OCI-LY7 (cell line): ENCODE measurements around the gene SERTAD2. TPM values are rescaled to one million over a fixed set of nuclear protein-coding genes. Genes with fewer than 3 reads are reported as not detected.

ENCODE experiments used
- BruUV-seq: library from RNA; stranded (reverse); fragments of 400-500 nt; replicated peaks from 2 replicates; lab custom pipeline; 2021; lab: Mats Ljungman, UMichigan
- CTCF ChIA-PET: fragments of 300-600 bp; sonication (Branson Sonifier 250); formaldehyde crosslinking; loops from one replicate; lab custom pipeline; 2022; ENCODE audit warnings: antibody characterized with exemption; ENCODE audit not compliant: unreplicated experiment; lab: Charles Lee
- POLR2A ChIA-PET: fragments of 300-600 bp; sonication (Branson Sonifier 250); formaldehyde crosslinking; loops from one replicate; lab custom pipeline; 2022; ENCODE audit warnings: antibody characterized with exemption; lab: Charles Lee
- DNase-seq: peaks from one replicate; pipeline ENCODE4 v3.0.0-alpha.2; 2015; ENCODE audit warnings: low spot score
- H2AFZ ChIP-seq: fragments of 200-600 bp; sonication (generic), shearing (Covaris generic); 2 replicates; pipeline ENCODE4 v1.6.1; 2014; ENCODE audit warnings: mild to moderate bottlenecking, antibody characterized with exemption, low read length, moderate library complexity
- H3K27ac ChIP-seq: fragments of 200-600 bp; sonication (generic); 2 replicates; pipeline ENCODE4 v1.5.1; 2014; ENCODE audit warnings: mixed run types, low read depth, mild to moderate bottlenecking, moderate library complexity, low read length, inconsistent platforms; ENCODE audit not compliant: poor library complexity, severe bottlenecking
- H3K36me3 ChIP-seq: fragments of 200-600 bp; sonication (generic); 2 replicates; pipeline ENCODE4 v1.6.1; 2014; ENCODE audit warnings: mild to moderate bottlenecking, antibody characterized with exemption, low read length, moderate library complexity, mixed read lengths; ENCODE audit not compliant: insufficient read depth
- H3K4me1 ChIP-seq: fragments of 200-600 bp; sonication (generic); 2 replicates; pipeline ENCODE4 v1.5.1; 2014; ENCODE audit warnings: mild to moderate bottlenecking, low read length; ENCODE audit not compliant: insufficient read depth, poor library complexity, severe bottlenecking
- H3K4me2 ChIP-seq: fragments of 200-600 bp; sonication (generic); 2 replicates; pipeline ENCODE4 v1.6.1; 2014; ENCODE audit warnings: mild to moderate bottlenecking, low read length
- H3K4me3 ChIP-seq: fragments of 200-600 bp; sonication (generic); 2 replicates; pipeline ENCODE4 v1.5.1; 2014; ENCODE audit warnings: mild to moderate bottlenecking, low read depth, low read length; ENCODE audit not compliant: poor library complexity, severe bottlenecking
- H3K79me2 ChIP-seq: fragments of 200-600 bp; sonication (generic); 2 replicates; pipeline ENCODE4 v1.6.1; 2016; ENCODE audit warnings: low read depth, mild to moderate bottlenecking, low read length, moderate library complexity, mixed read lengths; ENCODE audit not compliant: insufficient read depth
- H3K9me2 ChIP-seq: fragments of 200-600 bp; sonication (generic); 2 replicates; pipeline ENCODE4 v1.6.1; 2016; ENCODE audit warnings: mild to moderate bottlenecking, low read length, mixed read lengths; ENCODE audit not compliant: insufficient read depth
- H3K9me3 ChIP-seq: fragments of 200-600 bp; sonication (generic); 2 replicates; pipeline ENCODE4 v1.6.1; 2014; ENCODE audit warnings: mild to moderate bottlenecking, mixed run types, low read length, mixed read lengths
- H4K20me1 ChIP-seq: fragments of 200-600 bp; sonication (generic); 2 replicates; pipeline ENCODE4 v1.6.1; 2014; ENCODE audit warnings: mild to moderate bottlenecking, antibody characterized with exemption, low read length, moderate library complexity, mixed read lengths; ENCODE audit not compliant: insufficient read depth
- EZH2phosphoT487 ChIP-seq: fragments of 200-600 bp; sonication (generic); IDR thresholded peaks from 2 replicates; pipeline ENCODE4 v1.6.1; 2018; ENCODE audit warnings: low read depth, borderline replicate concordance, mild to moderate bottlenecking, mixed run types, antibody characterized with exemption, low read length, moderate library complexity, mixed read lengths
- intact Hi-C: fragments of 100-400 bp; cut with micrococcal nuclease; formaldehyde crosslinking; loops from one replicate; pipeline ENCODE4 v1.10.0; 2022; ENCODE audit not compliant: unreplicated experiment
- total RNA-seq, 2 experiments: library from RNA; depleted of rRNA in 1 of 2; stranded (reverse); fragments of >200 nt in 1 of 2; shearing (Covaris generic) in 1 of 2; gene quantifications; 2 replicates each; pipeline ENCODE4 v1.2.3, GENCODE V29; 2014 to 2022
- TF ChIP-seq, protein P1 (sequence below): fragments of 200-600 bp; sonication (generic); conservative IDR thresholded peaks from 2 replicates; pipeline ENCODE4 v1.5.1; 2014; ENCODE audit warnings: mild to moderate bottlenecking, antibody characterized with exemption, low read length, moderate library complexity, mixed read lengths

SERTAD2 gene
- total RNA-seq, 2 experiments from 2014 or later, result 11.5 to 54.5 TPM

DNA sequence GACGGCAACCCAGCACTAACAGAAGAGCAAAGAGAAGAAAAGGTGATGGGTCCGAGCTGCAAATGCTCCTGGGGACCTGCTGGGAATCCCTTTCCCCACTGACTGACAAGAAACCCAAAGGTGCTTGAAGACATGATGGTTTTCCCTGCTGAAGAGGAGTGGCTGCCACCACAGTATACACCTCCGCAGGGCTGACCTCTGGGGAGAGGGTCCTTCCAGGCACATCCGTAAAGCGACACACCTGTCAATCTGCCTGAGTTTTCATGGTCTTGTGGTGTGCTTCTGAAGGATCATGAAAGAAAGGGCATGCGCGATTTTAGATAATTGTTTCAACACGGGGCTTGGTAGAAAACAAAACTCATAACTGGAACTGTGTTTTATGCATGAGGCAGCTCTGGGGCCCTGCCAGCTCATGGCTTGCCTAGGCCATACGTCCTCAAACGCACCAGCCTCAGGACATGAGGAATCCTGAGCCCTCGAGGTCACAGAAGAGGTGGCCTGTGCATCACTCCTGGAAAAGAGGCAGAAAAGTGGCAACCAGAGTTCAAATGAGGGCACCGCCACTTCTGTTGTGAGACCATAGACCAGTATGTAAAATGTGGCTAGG is 51.8 kb downstream of the SERTAD2 start:
- Histone ChIP-seq H4K20me1 (no peaks in the 10 kb centered on the region), H3K36me3 (no peaks in the 10 kb centered on the region), H3K79me2 (no peaks in the 10 kb centered on the region), H3K27ac (no peak overlapping the region), H3K4me3 (no peak overlapping the region), H3K4me1 (peaks cover 7% of the 10 kb centered on the region), H2AFZ (no peak overlapping the region), H3K4me2 (no peak overlapping the region), H3K9me3 (0 out of 2 replicates have a peak, but pooled peaks cover 5% of the 10 kb centered on the region), H3K9me2 (no peaks in the 10 kb centered on the region)
- CTCF ChIA-PET, result no interaction called here
- no TSS peak for BruUV-seq
- no peak for DNase-seq
- POLR2A ChIA-PET, result interaction anchor here (1.1 kb wide), 1 partner anchor 12 kb away, joined by 3 read pairs; no protein-coding TSS in a partner anchor
- TF ChIP-seq EZH2phosphoT487, result no peak
- TF ChIP-seq, protein P1, sequence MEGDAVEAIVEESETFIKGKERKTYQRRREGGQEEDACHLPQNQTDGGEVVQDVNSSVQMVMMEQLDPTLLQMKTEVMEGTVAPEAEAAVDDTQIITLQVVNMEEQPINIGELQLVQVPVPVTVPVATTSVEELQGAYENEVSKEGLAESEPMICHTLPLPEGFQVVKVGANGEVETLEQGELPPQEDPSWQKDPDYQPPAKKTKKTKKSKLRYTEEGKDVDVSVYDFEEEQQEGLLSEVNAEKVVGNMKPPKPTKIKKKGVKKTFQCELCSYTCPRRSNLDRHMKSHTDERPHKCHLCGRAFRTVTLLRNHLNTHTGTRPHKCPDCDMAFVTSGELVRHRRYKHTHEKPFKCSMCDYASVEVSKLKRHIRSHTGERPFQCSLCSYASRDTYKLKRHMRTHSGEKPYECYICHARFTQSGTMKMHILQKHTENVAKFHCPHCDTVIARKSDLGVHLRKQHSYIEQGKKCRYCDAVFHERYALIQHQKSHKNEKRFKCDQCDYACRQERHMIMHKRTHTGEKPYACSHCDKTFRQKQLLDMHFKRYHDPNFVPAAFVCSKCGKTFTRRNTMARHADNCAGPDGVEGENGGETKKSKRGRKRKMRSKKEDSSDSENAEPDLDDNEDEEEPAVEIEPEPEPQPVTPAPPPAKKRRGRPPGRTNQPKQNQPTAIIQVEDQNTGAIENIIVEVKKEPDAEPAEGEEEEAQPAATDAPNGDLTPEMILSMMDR, result no peak
- intact Hi-C loops, result no loop called here

- DNase-seq, result no peak
- H2AFZ ChIP-seq, result no peak overlapping the region
- POLR2A ChIA-PET, result interaction anchor here (0.6 to 1.1 kb wide), 3 partner anchors 13 to 30 kb away, joined by 3 to 4 read pairs (median 3); no protein-coding TSS in a partner anchor
- H3K4me3 ChIP-seq, result no peak overlapping the region
- H3K9me3 ChIP-seq, result 0 out of 2 replicates have a peak, but pooled peaks cover 5% of the 10 kb centered on the region
- no TSS peak for BruUV-seq
- H3K79me2 ChIP-seq, result no peaks in the 10 kb centered on the region
- H3K4me2 ChIP-seq, result no peak overlapping the region
- no peaks in the 10 kb centered on the region for H3K36me3 ChIP-seq
- no peaks in the 10 kb centered on the region for H4K20me1 ChIP-seq
- CTCF ChIA-PET, result no interaction called here
- intact Hi-C loops, result no loop called here
- H3K27ac ChIP-seq, result no peak overlapping the region
- TF ChIP-seq, protein P1, result no peak
- no peak for TF ChIP-seq EZH2phosphoT487
- H3K9me2 ChIP-seq, result no peaks in the 10 kb centered on the region
- H3K4me1 ChIP-seq, result peaks cover 4% of the 10 kb centered on the region
These were observed 52.5 kb downstream of the SERTAD2 start for GRCh38 chr2:64601034-64601754.

DNA sequence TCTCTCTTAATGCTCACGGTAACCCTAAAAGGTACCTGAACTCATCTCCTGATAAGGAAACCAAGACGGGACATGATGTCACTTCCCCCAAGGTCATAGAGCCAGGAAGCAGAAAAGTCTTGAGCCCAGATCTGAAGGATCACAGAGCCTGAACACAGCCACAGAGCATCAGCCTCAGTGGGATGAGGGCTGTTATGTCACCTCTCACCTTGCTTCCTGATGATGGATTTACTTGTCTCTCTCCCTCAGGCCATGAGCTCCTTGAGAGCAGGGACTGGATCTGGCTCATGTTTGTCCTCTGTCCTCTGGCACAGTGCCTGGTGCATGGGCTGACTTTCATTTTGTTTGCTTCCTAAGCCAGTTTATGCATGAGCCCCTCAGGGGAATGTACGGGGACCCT is 54.2 kb downstream of the SERTAD2 start:
- intact Hi-C loops, result no loop called here
- CTCF ChIA-PET, result no interaction called here

More for the DNA sequence above, 54.2 kb downstream of the SERTAD2 start:
- H3K9me3 ChIP-seq, result 0 out of 2 replicates have a peak, but pooled peaks cover 5% of the 10 kb centered on the region
- POLR2A ChIA-PET, result no interaction called here
- H3K36me3 ChIP-seq, result no peaks in the 10 kb centered on the region
- no peaks in the 10 kb centered on the region for H3K9me2 ChIP-seq
- H3K79me2 ChIP-seq, result no peaks in the 10 kb centered on the region
- no peak overlapping the region for H3K4me2 ChIP-seq
- peak overlapping the region; percentile 57; the same call in 1 of the 2 replicates for H2AFZ ChIP-seq
- no peak for TF ChIP-seq EZH2phosphoT487
- TF ChIP-seq, protein P1, result no peak
- H3K4me1 ChIP-seq, result peaks cover 4% of the 10 kb centered on the region
- H3K27ac ChIP-seq, result no peak overlapping the region
- H4K20me1 ChIP-seq, result no peaks in the 10 kb centered on the region
- peak; percentile 7 for DNase-seq
- no peak overlapping the region for H3K4me3 ChIP-seq
- BruUV-seq, result no TSS peak
